HG02642 (cell line): ENCODE results near the gene CHST8.

Experiments
- ATAC-seq: cut with Tn5 transposase; IDR thresholded peaks from one replicate; pipeline ENCODE4 v1.9.1; 2021; ENCODE audit warnings: mild to moderate bottlenecking; ENCODE audit not compliant: unreplicated experiment, poor library complexity

The CHST8 gene

DNA sequence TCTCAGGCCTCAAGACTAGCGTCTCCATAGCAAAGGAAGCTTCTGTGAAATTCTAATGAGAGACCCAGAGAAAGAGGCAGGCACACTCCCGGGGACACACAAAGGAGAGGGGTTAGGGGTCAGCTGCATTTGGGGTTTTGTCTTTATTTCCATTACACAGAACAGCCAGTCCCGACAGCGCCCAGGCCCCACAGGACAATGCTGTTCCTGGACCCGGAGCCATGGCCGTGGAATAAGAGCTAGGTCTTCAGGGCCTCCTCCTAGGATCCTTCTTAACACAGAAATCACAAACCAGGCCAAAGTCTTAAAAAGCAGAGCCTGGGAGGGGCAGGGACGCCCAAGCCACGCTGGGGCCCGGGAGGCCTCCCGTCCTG, 197.7 kb downstream of the CHST8 start:
- no peak for ATAC-seq

DNA sequence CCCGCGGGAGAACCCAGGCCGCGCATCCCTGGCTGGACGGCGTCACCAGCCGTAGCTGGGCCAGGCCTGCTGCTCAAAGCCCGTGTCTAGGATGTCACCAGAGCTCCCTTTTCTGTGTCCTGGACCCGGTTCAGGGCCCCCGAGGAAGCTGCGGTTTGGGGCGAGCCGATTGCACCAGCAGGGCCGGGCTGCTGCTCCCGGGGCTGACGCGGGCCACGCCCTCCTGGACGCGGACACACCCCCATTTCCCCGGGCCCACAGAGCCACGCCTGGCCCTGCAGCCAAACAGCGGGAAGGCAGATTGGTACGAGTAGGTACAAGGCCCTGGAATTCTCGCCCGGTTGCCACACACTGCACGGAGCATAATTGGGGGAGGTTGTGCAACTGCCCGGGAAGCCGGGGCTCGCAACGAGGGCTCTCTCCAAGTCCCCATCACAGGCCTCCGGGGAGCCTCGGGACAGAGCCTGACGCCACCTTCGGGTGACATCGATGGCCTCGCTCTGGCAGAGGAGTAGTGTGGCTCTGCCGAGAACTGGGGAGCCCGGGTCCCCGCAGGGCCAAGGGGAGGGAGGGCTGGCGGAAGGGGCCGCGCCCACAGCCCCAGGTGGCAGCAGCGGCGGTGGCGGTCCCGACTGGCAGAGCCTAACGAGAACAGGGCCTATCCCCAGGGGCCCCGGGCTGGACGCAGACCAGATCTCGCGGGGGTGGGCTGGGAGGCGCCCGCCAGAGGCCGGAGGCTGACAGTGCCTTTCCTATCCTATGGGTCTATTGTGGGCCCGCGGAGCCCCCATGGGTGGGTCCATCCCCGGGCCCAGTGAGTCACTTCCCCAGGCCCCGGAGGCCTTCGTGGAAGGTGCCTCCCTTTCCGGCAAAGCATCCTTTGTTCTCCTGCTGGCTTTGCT, 198.4 kb downstream of the CHST8 start:
- peak; percentile 51 for ATAC-seq

DNA sequence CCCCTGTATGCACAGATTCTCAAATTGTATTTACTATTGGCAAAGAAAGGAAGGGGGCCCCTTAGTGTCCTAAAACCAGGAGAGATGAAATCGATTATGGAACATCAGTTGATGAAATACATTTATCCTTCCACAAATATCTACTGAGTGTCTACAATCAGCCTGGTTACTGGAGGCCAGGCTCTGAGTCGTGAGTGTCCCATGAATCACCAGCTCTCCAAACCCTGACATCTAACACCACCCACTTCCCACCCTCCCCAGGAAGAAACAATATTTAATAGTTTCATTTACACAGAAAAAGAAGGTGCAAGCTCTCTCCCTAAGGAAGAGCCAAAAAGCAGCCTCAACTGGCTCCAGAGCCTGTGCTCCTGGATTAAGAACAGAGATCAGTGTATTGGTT, 200.1 kb downstream of the CHST8 start:
- no peak for ATAC-seq
